DND-41 (cell line): ENCODE data around the gene ADM2.

Experiments
- ATAC-seq: fragments of 200-7000 bp; cut with Tn5 transposase; 3 replicates; pipeline ENCODE4 v1.9.1; 2021; ENCODE audit warnings: low read depth; ENCODE audit not compliant: insufficient read depth
- DNase-seq: peaks from one replicate; pipeline ENCODE4 v3.0.0-alpha.2; 2020
- H2AFZ ChIP-seq: 2 replicates; pipeline ENCODE4 v1.6.0; 2012; ENCODE audit warnings: low read depth, low read length
- H3K27ac ChIP-seq: 2 replicates; pipeline ENCODE4 v1.5.1; 2012; ENCODE audit warnings: low read length, inconsistent platforms
- H3K27me3 ChIP-seq: fragments of 200-600 bp; sonication (generic); 2 replicates; pipeline ENCODE4 v1.6.0; 2012; ENCODE audit warnings: low read length, mild to moderate bottlenecking, inconsistent platforms; ENCODE audit not compliant: insufficient read depth, poor library complexity
- H3K36me3 ChIP-seq: 2 replicates; pipeline ENCODE4 v1.5.1; 2012; ENCODE audit warnings: low read length, inconsistent platforms; ENCODE audit not compliant: insufficient read depth
- H3K4me1 ChIP-seq: 2 replicates; pipeline ENCODE4 v1.5.1; 2012; ENCODE audit warnings: mild to moderate bottlenecking, low read length; ENCODE audit not compliant: insufficient read depth
- H3K4me2 ChIP-seq: 2 replicates; pipeline ENCODE4 v1.6.0; 2012; ENCODE audit warnings: mild to moderate bottlenecking, moderate library complexity, low read length, inconsistent platforms; ENCODE audit not compliant: insufficient read depth
- H3K4me3 ChIP-seq, 2 experiments: fragments of 200-600 bp in 1 of 2; shearing (Covaris generic) in 1 of 2; 2 replicates each; pipeline ENCODE4 v1.5.1; 2012 to 2016; ENCODE audit warnings: inconsistent platforms in 2 of 2, low read length in 2 of 2, mild to moderate bottlenecking in 2 of 2, low read depth in 1 of 2, moderate library complexity in 1 of 2
- H3K79me2 ChIP-seq: 2 replicates; pipeline ENCODE4 v1.6.0; 2012; ENCODE audit warnings: low read length, inconsistent platforms; ENCODE audit not compliant: insufficient read depth
- H3K9ac ChIP-seq: 2 replicates; pipeline ENCODE4 v1.6.0; 2012; ENCODE audit warnings: low read depth, mild to moderate bottlenecking, inconsistent platforms, low read length, moderate library complexity
- H3K9me3 ChIP-seq: 2 replicates; pipeline ENCODE4 v1.5.1; 2012; ENCODE audit warnings: low read length, moderate library complexity, mild to moderate bottlenecking, inconsistent platforms; ENCODE audit not compliant: insufficient read depth, severe bottlenecking
- H4K20me1 ChIP-seq: 2 replicates; pipeline ENCODE4 v1.6.0; 2012; ENCODE audit warnings: low read length; ENCODE audit not compliant: insufficient read depth
- EZH2 ChIP-seq: IDR thresholded peaks from 3 replicates; pipeline ENCODE4 v1.6.1; 2012; ENCODE audit warnings: borderline replicate concordance, low read depth, mild to moderate bottlenecking, moderate library complexity, low read length, inconsistent platforms; ENCODE audit not compliant: severe bottlenecking
- TF ChIP-seq, protein P1 (sequence below): IDR thresholded peaks from 2 replicates; pipeline ENCODE4 v1.5.1; 2012; ENCODE audit warnings: borderline replicate concordance, low read length, moderate library complexity, mild to moderate bottlenecking; ENCODE audit not compliant: poor library complexity, severe bottlenecking; ENCODE audit errors: extremely low read depth

The ADM2 gene

DNA sequence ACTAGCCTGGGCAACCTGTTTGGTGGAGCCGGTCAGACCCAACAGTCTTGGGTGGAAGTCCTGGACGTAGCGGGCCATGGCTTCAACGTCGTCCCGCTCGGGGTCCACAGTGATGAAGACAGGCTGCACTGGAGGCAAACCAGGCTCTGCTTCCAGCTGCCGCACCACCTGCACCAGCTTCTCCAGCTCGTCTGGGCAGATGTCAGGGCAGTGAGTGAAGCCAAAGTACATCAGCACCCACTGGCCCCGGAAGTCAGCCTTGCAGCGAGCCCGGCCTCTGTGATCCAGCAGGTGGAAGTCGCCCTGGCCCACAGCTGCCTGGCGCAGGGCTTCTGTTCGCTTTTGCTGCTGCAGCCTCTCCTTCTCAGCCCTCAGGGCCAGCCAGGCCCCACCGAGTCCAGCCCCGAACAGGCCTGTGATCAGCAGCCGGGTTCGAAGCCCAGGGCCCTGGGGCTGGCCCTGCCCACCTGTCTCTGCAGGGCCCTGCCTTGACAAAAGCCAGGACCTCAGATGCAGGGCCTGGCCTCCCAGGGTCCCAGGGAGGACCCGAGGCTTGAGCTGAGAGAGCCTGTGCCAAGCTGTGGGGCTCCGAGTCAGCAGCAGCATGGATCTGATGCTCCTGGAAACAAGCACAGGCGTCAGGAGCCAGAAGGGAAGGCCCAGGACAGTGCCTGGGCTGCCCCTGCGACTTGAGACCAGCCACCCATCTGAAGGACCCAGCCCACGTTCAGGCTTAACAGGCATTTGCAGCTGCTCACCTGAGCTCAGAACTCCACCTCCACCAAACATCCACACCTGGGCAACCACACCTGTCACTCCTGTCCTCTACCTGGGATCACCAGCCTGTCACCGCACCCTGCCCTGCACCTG is 42.7 kb downstream of the ADM2 start:
- Histone ChIP-seq H2AFZ (no peak overlapping the region), H3K27ac (peak overlapping the region; percentile 92), H3K4me3 (peak overlapping the region; percentile 80 to 89; a peak in 3 of 4 replicates), H3K9me3 (no peaks in the 10 kb centered on the region), H3K27me3 (no peaks in the 10 kb centered on the region), H3K79me2 (peaks cover 52% of the 10 kb centered on the region), H3K4me1 (peaks cover 40% of the 10 kb centered on the region), H3K4me2 (peak overlapping the region; percentile 98), H3K9ac (peak overlapping the region; percentile 74), H3K36me3 (peaks cover 47% of the 10 kb centered on the region), H4K20me1 (peaks cover 36% of the 10 kb centered on the region)
- TF ChIP-seq EZH2 = no peak
- TF ChIP-seq, protein P1, sequence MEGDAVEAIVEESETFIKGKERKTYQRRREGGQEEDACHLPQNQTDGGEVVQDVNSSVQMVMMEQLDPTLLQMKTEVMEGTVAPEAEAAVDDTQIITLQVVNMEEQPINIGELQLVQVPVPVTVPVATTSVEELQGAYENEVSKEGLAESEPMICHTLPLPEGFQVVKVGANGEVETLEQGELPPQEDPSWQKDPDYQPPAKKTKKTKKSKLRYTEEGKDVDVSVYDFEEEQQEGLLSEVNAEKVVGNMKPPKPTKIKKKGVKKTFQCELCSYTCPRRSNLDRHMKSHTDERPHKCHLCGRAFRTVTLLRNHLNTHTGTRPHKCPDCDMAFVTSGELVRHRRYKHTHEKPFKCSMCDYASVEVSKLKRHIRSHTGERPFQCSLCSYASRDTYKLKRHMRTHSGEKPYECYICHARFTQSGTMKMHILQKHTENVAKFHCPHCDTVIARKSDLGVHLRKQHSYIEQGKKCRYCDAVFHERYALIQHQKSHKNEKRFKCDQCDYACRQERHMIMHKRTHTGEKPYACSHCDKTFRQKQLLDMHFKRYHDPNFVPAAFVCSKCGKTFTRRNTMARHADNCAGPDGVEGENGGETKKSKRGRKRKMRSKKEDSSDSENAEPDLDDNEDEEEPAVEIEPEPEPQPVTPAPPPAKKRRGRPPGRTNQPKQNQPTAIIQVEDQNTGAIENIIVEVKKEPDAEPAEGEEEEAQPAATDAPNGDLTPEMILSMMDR = no peak
- DNase-seq (no peak), ATAC-seq (no peak)

DNA sequence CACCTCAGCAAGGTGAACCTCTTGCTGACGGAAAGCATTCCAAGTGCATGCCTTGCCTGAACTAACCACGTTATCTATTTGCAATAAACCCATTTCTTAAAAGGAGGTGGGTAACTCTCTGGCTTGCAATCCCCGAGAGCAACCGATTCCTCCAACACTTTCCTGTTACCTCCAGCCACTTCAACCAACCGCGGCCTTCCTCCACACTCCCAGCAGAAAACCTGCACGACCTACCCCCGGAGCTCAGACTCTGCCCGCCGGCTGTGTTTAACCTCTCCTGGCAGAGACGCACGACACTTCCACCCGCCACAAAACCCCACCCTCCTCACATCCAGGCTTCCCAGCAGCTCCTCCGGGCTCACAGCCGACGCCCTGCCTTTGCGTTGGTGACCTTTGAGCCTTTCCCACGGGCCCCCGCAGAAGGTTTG is 43.3 kb downstream of the ADM2 start:
- Histone ChIP-seq H3K4me2 (peak overlapping the region; percentile 98), H3K36me3 (peaks cover 40% of the 10 kb centered on the region), H4K20me1 (peaks cover 33% of the 10 kb centered on the region), H3K4me3 (peak overlapping the region; percentile 80 to 89), H3K79me2 (peaks cover 52% of the 10 kb centered on the region), H3K27me3 (no peaks in the 10 kb centered on the region), H3K4me1 (peaks cover 40% of the 10 kb centered on the region), H3K9ac (peak overlapping the region; percentile 74), H3K27ac (peak overlapping the region; percentile 92), H3K9me3 (no peaks in the 10 kb centered on the region), H2AFZ (peak overlapping the region; percentile 88)
- ATAC-seq = peak; percentile 16
- TF ChIP-seq, protein P1 = no peak
- TF ChIP-seq EZH2 = no peak
- peak; percentile 62 for DNase-seq

DNA sequence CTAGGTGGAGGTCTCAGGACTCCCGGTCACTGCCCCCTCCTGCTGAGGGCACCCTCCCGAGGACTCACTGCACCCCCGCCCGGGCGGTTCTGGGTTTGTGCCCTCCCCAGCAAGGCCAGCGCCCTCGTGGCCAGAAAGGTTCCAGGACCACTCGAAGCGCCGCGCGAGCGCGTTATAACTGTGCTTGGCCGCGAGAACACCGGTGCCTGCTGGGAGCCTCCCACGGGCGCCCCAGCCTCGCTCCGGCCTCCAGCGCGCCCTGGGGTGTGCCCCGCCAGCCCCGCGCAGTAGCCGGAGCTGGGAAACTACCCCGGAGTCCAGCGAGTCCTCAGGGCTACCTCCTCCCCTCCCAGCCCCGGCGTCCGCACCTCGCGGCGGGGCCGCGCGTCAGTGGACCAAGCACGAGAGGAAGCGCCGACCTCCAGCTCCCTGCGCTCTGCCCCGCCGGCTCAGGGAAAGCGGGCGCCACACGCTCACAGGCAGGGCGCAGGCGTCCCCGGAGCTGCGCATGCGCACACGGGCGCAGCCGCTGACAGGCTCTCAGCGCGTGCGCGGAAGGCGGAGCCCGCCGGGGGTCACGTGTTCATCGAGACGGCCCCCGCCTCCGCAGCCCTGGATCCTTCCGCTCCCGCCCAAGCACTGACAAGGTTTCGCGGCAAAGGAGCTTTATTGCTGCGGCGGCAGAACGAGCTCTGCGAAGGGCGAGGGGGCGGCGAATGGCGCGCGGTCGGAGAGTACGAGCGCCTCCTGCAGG is 43.9 kb downstream of the ADM2 start, which contains the start of gene SCO2:
TSS of gene SCO2 (minus strand) at position 495 of the 754 bp plus-strand sequence. CDS start 1,187 bp downstream, outside the sequence.
- peaks cover 40% of the 10 kb centered on the region for H3K36me3 ChIP-seq
- H3K27me3 ChIP-seq = no peaks in the 10 kb centered on the region
- H3K79me2 ChIP-seq = peaks cover 52% of the 10 kb centered on the region
- peak within 1 kb of the TSS; percentile 98 for H3K4me2 ChIP-seq
- peaks cover 33% of the 10 kb centered on the region for H4K20me1 ChIP-seq
- no peaks in the 10 kb centered on the region for H3K9me3 ChIP-seq
- TF ChIP-seq, protein P1 = peak; percentile 70
- no peak for TF ChIP-seq EZH2
- ATAC-seq (peak; percentile 73), DNase-seq (peak; percentile 98)
- H3K4me1 ChIP-seq = peaks cover 40% of the 10 kb centered on the region
- H3K4me3 ChIP-seq = peak within 1 kb of the TSS; percentile 80 to 89
- peak within 1 kb of the TSS; percentile 92 for H3K27ac ChIP-seq
- H3K9ac ChIP-seq = peak within 1 kb of the TSS; percentile 74
- H2AFZ ChIP-seq = peak within 1 kb of the TSS; percentile 92
